Measurements from ENCODE around the gene SPRR3. TPM values are rescaled to one million over a fixed set of nuclear protein-coding genes. Genes with fewer than 3 reads are reported as not detected.

SPRR3 gene, protein sequence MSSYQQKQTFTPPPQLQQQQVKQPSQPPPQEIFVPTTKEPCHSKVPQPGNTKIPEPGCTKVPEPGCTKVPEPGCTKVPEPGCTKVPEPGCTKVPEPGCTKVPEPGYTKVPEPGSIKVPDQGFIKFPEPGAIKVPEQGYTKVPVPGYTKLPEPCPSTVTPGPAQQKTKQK
- not detected for total RNA-seq
- under 1 TPM in 1 of 2 donors, not detected in 1; 0.61 TPM for polyA plus RNA-seq

DNA sequence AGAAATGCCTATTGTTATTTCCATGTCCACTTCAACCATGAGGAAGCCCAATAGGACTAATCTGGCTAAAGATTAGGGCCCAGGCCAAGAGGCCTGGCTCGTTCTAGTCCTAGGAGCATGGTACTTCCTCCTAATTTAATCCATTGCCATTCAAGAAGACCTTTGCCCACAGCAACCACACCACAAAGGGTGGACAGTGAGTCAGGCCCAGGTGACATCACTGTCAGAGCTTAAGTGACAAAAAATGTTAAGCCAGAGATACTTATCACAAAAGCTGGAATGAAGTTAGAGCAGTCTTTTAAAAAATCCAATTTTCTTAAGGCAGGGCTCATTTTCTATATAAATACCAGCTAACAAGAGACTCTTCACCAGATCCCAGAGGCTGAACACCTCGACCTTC is at the start of gene SPRR3:
TSS of gene SPRR3 (plus strand) at position 368 of the 400 bp plus-strand sequence. CDS start 1,272 bp downstream, outside the sequence.
- Histone ChIP-seq H3K9ac (ENCODE audit: low read depth in 1 of 2, low read length in 2 of 2) (no peak within 1 kb of the TSS), H3K27ac (ENCODE audit: low read depth in 1 of 2, low read length in 2 of 2) (no peak within 1 kb of the TSS), H3K27me3 (ENCODE audit: control insufficient read depth in 4 of 4, insufficient read depth in 4 of 4, low read length in 3 of 4) (no peaks in the 10 kb centered on the region), H3K4me3 (ENCODE audit: low read depth in 1 of 3, low read length in 3 of 3) (no peak within 1 kb of the TSS), H3K36me3 (ENCODE audit: control insufficient read depth in 4 of 4, insufficient read depth in 3 of 4, low read depth in 1 of 4, low read length in 3 of 4) (no peaks in the 10 kb centered on the region), H3K9me3 (ENCODE audit: control insufficient read depth in 4 of 4, low read length in 3 of 4) (no peaks in the 10 kb centered on the region), H3K4me1 (ENCODE audit: control insufficient read depth in 4 of 4, insufficient read depth in 4 of 4, low read length in 3 of 4) (no peaks in the 10 kb centered on the region)
- no peak for TF ChIP-seq TAF1 (conservative IDR thresholded peaks at IDR 0.05)
- no peak for TF ChIP-seq FOXA2 (IDR thresholded peaks at IDR 0.05)
- no peak for TF ChIP-seq YY1 (IDR thresholded peaks at IDR 0.05)
- TF ChIP-seq, protein P1, sequence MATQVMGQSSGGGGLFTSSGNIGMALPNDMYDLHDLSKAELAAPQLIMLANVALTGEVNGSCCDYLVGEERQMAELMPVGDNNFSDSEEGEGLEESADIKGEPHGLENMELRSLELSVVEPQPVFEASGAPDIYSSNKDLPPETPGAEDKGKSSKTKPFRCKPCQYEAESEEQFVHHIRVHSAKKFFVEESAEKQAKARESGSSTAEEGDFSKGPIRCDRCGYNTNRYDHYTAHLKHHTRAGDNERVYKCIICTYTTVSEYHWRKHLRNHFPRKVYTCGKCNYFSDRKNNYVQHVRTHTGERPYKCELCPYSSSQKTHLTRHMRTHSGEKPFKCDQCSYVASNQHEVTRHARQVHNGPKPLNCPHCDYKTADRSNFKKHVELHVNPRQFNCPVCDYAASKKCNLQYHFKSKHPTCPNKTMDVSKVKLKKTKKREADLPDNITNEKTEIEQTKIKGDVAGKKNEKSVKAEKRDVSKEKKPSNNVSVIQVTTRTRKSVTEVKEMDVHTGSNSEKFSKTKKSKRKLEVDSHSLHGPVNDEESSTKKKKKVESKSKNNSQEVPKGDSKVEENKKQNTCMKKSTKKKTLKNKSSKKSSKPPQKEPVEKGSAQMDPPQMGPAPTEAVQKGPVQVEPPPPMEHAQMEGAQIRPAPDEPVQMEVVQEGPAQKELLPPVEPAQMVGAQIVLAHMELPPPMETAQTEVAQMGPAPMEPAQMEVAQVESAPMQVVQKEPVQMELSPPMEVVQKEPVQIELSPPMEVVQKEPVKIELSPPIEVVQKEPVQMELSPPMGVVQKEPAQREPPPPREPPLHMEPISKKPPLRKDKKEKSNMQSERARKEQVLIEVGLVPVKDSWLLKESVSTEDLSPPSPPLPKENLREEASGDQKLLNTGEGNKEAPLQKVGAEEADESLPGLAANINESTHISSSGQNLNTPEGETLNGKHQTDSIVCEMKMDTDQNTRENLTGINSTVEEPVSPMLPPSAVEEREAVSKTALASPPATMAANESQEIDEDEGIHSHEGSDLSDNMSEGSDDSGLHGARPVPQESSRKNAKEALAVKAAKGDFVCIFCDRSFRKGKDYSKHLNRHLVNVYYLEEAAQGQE (IDR thresholded peaks at IDR 0.05): no peak
- TF ChIP-seq, protein P2, sequence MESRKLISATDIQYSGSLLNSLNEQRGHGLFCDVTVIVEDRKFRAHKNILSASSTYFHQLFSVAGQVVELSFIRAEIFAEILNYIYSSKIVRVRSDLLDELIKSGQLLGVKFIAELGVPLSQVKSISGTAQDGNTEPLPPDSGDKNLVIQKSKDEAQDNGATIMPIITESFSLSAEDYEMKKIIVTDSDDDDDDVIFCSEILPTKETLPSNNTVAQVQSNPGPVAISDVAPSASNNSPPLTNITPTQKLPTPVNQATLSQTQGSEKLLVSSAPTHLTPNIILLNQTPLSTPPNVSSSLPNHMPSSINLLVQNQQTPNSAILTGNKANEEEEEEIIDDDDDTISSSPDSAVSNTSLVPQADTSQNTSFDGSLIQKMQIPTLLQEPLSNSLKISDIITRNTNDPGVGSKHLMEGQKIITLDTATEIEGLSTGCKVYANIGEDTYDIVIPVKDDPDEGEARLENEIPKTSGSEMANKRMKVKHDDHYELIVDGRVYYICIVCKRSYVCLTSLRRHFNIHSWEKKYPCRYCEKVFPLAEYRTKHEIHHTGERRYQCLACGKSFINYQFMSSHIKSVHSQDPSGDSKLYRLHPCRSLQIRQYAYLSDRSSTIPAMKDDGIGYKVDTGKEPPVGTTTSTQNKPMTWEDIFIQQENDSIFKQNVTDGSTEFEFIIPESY (IDR thresholded peaks at IDR 0.05): no peak
- no peak for TF ChIP-seq GABPA (IDR thresholded peaks at IDR 0.05 in 1 of 2, conservative IDR thresholded peaks at IDR 0.05 in 1 of 2)
- TF ChIP-seq RAD21 (IDR thresholded peaks at IDR 0.05): no peak
- TF ChIP-seq FOXA1 (IDR thresholded peaks at IDR 0.05): no peak
- DNase-seq (ENCODE audit: low spot score): no peak
- 75% methylated on average over 2 of the region's 2 CpGs for WGBS

DNA sequence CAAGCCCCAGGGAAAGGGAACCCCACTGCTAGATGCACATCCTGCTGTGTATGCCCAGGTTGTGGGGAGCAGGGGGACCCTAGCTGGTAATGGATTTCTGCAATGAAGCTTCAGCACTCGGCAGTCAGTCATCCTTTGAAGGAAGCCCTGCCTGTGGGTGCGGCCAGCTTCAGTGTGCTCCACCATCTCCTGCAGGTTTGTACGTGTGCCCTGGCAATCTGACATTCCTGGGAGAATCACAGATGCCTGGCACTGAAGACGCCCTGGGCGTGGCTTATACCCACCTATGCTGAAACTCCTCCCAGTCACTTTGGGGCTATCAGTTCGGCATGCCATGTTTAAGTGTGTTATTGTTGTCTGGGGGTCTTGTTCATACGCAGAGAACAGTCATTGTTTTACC is 47.8 kb upstream of the SPRR3 start:
- DNase-seq (ENCODE audit: low spot score): no peak
- no peak for TF ChIP-seq NR2F2 (IDR thresholded peaks at IDR 0.05)
- no peak for TF ChIP-seq YY1 (IDR thresholded peaks at IDR 0.05)
- no peak for TF ChIP-seq TAF1 (conservative IDR thresholded peaks at IDR 0.05)
- no peak for TF ChIP-seq RAD21 (IDR thresholded peaks at IDR 0.05)
- no peak for TF ChIP-seq FOXA1 (IDR thresholded peaks at IDR 0.05)
- no peak for TF ChIP-seq HNF4G (IDR thresholded peaks at IDR 0.05)
- TF ChIP-seq HNF4A (conservative IDR thresholded peaks at IDR 0.05): no peak
- no peak for TF ChIP-seq JUND (IDR thresholded peaks at IDR 0.05)
- H3K4me1 ChIP-seq (ENCODE audit: control insufficient read depth in 4 of 4, insufficient read depth in 4 of 4, low read length in 3 of 4): peaks cover 0 to under 1% (median 0%) of the 10 kb centered on the region in 4 donors
- H3K27ac ChIP-seq (ENCODE audit: low read depth in 1 of 2, low read length in 2 of 2): no peak overlapping the region
- 78% methylated on average over 7 of the region's 7 CpGs for WGBS
- no peak overlapping the region for H3K4me3 ChIP-seq (ENCODE audit: low read depth in 1 of 3, low read length in 3 of 3)
- no peaks in the 10 kb centered on the region for H3K27me3 ChIP-seq (ENCODE audit: control insufficient read depth in 4 of 4, insufficient read depth in 4 of 4, low read length in 3 of 4)
- H3K36me3 ChIP-seq (ENCODE audit: control insufficient read depth in 4 of 4, insufficient read depth in 3 of 4, low read depth in 1 of 4, low read length in 3 of 4): no peaks in the 10 kb centered on the region
- no peak overlapping the region for H3K9ac ChIP-seq (ENCODE audit: low read depth in 1 of 2, low read length in 2 of 2)
- no peaks in the 10 kb centered on the region for H3K9me3 ChIP-seq (ENCODE audit: control insufficient read depth in 4 of 4, low read length in 3 of 4)

DNA sequence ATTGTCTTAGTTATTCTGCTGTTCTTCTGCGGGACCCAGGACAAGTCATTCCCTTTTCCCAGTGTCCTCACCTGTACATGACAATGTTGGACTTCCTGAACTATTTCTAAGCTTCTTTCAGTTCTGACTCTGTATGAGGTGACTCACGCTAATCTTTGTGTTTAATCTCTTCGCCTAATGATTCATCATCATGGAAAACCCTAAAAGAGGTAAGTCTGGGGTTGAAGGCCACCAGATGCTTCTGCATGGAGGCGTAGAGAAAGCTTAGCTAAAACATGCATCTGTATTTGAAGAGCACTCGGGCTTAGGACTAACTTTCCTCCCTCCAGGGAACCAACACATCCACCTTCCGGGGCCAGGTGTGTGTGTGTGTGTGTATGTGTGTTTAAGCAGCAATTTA is 47.1 kb upstream of the SPRR3 start:
- Histone ChIP-seq H3K4me3 (ENCODE audit: low read depth in 1 of 3, low read length in 3 of 3) (no peak overlapping the region), H3K9me3 (ENCODE audit: control insufficient read depth in 4 of 4, low read length in 3 of 4) (no peaks in the 10 kb centered on the region)
- no peak for DNase-seq (ENCODE audit: low spot score)
- TF ChIP-seq JUND (IDR thresholded peaks at IDR 0.05): no peak
- TF ChIP-seq EGR1 (IDR thresholded peaks at IDR 0.05; ENCODE audit: low read depth in 2 of 2): no peak
- no peak for TF ChIP-seq SP1 (IDR thresholded peaks at IDR 0.05)
- TF ChIP-seq HNF4G (IDR thresholded peaks at IDR 0.05): no peak
- TF ChIP-seq RXRA (IDR thresholded peaks at IDR 0.05): no peak
- TF ChIP-seq, protein P3, sequence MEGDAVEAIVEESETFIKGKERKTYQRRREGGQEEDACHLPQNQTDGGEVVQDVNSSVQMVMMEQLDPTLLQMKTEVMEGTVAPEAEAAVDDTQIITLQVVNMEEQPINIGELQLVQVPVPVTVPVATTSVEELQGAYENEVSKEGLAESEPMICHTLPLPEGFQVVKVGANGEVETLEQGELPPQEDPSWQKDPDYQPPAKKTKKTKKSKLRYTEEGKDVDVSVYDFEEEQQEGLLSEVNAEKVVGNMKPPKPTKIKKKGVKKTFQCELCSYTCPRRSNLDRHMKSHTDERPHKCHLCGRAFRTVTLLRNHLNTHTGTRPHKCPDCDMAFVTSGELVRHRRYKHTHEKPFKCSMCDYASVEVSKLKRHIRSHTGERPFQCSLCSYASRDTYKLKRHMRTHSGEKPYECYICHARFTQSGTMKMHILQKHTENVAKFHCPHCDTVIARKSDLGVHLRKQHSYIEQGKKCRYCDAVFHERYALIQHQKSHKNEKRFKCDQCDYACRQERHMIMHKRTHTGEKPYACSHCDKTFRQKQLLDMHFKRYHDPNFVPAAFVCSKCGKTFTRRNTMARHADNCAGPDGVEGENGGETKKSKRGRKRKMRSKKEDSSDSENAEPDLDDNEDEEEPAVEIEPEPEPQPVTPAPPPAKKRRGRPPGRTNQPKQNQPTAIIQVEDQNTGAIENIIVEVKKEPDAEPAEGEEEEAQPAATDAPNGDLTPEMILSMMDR (IDR thresholded peaks at IDR 0.05; ENCODE audit: low read depth, low read length, missing input control): no peak
- TF ChIP-seq, protein P1 (IDR thresholded peaks at IDR 0.05): no peak
- TF ChIP-seq, protein P4, sequence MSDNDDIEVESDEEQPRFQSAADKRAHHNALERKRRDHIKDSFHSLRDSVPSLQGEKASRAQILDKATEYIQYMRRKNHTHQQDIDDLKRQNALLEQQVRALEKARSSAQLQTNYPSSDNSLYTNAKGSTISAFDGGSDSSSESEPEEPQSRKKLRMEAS (IDR thresholded peaks at IDR 0.05): no peak
- TF ChIP-seq NR2F2 (IDR thresholded peaks at IDR 0.05): no peak
- TF ChIP-seq RAD21 (IDR thresholded peaks at IDR 0.05): no peak

More for the DNA sequence above, 47.1 kb upstream of the SPRR3 start:
- H3K27me3 ChIP-seq (ENCODE audit: control insufficient read depth in 4 of 4, insufficient read depth in 4 of 4, low read length in 3 of 4): no peaks in the 10 kb centered on the region
- WGBS: 86% methylated on average over 6 of the region's 6 CpGs
- no peaks in the 10 kb centered on the region for H3K36me3 ChIP-seq (ENCODE audit: control insufficient read depth in 4 of 4, insufficient read depth in 3 of 4, low read depth in 1 of 4, low read length in 3 of 4)
- no peak overlapping the region for H3K9ac ChIP-seq (ENCODE audit: low read depth in 1 of 2, low read length in 2 of 2)
- H3K27ac ChIP-seq (ENCODE audit: low read depth in 1 of 2, low read length in 2 of 2): no peak overlapping the region
- H3K4me1 ChIP-seq (ENCODE audit: control insufficient read depth in 4 of 4, insufficient read depth in 4 of 4, low read length in 3 of 4): peaks cover 0 to 7% (median 3%) of the 10 kb centered on the region in 4 donors
